CD4-positive, alpha-beta T cell treated with Interleukin-21 for 1 hour (primary cell): ENCODE measurements around the gene DUSP1.

Source experiments
- DNase-seq: peaks from one replicate; pipeline ENCODE4 v3.0.0-alpha.2; 2020

DUSP1 gene

DNA sequence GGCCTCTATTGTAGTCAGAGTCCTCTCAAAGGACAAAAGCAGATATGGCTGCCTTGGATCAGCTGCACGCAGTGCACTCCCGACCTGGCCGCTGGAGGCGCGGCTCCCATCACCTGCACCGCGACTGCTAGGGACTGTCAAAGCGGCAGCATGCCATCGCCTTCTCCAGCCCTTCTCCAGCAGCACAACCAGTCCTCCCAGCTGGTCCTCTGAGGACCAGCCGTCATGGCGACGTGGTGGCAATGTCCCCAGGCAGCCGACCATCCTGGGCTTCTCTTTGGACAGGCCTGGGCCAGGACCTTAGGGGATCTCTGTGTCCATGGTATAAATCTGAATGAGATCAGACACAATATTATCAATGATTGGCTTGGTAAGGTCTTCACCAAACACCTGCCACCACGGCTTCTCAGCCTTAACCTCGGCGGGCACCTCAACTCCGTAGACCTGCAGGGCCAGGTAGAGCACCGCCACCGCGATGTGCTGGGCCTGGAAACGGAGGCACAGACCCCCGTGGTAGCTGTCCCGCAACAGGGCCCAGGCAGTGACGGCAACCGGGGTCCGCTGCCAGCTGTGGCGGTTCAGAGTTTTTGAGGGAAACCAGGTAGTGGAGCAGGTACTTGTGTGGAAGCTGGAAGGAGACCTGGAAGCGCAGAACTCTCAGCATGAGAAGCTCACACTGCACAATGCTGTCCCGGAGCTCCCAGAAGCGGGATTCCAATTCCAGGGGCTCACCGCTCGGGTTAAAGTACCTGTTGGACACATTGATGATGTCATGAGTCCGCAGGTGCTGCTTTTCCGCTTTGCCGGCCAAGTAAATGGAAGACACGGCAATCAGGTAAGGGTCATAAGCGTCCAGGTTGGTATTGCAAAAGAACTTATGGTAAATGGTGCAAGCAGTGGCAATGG lies 8.5 kb downstream of the DUSP1 start:
- no peak for DNase-seq

GRCh38 chr5:172760959-172761358 lies 10.0 kb downstream of the DUSP1 start:
- no peak for DNase-seq

DNA sequence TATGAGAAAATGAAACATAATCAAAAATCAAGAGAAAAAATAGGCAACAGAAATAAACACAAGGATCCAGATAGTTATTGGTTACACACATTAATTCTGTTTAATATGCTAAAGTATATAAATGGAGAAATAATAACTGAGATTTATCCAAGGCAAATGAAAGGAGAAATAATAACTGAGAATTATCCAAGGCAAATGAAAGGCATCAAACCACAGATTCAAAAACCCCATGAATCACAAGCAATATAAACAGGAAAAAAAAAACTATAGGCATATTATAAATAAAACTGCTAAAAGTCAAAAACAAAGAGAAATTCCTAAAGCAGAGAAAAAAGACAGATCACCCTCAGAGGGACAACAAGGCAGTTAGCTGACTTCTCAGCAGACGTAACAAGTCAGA lies 10.9 kb downstream of the DUSP1 start:
- DNase-seq, result no peak

DNA sequence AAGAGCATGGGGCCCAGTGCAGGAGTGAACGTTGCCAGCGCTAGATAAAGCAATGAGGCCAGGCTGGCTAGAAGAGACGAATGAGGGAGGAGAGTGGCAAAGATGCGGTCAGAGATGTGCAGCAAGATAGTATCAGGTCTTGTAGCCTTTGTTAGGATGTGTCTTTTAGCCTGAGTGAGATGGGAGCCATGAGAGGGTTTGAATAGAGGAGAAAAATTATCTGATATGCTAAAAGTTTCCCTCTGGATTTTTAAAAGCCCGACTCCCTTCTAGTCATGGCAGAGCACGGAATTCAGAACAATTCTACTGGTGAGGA lies 12.2 kb downstream of the DUSP1 start:
- no peak for DNase-seq

- no peak for DNase-seq
Observed at GRCh38 chr5:172758077-172758833, 12.7 kb downstream of the DUSP1 start.

DNA sequence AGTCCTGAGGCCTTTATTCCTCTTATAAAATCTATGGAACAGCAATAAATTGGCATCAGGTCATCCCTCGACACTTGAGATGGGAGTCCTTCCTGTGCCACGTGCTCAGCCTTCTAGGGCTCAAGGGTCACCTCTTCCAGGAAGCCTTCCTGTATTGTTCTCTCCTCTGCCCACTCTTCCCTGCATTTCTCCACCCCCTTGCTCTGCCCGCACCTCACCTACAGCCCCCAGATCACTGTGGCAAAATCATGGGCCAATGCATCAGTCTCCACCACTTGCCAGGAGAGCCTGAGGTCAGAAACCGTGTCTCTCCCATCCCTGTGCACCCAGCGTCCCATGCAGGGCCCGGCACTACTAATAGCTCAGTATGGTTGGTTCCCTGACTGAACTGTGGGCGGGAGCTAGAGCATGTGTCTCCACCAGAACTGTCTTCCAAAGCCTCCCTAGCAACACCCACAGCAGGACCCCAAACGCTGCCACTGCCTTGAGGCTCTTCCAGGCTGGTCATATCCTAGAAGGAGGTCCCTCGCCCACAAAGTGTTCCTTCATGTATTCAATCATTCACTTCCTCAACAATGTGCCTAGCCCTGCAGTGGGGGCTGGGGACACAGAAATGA lies 13.5 kb downstream of the DUSP1 start:
- no peak for DNase-seq

DNA sequence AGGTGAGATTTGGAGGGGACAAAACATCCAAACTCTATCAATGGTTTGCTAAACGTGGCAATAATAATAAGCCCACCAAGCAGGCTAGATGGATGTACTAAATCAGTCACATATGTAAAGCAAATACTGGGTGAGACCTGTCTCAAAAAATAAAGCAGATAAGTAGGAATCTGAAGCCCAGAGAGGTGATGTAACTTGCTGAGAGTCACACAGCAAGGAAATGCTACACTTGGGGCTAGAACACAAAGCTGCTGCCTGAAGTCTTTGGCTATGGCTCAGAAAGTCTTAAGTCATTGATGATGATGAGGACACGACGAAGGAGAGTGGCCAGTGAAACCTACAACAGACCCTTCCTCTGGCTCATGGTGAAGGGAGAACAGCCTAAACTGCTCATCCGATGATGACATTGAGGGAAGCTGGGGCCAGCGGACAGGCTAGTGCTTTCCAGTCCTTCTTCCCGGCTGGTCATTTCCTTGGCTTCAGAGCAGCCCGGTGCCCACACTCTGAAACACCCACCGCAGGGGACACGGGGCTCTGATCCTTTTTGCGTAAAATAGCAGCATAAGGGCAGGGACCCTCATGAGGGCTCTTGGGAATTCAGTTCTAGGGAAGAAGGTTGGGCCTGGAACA lies 14.1 kb downstream of the DUSP1 start:
- no peak for DNase-seq

GRCh38 chr5:172754596-172755356 lies 16.2 kb downstream of the DUSP1 start:
- DNase-seq, result no peak

DNA sequence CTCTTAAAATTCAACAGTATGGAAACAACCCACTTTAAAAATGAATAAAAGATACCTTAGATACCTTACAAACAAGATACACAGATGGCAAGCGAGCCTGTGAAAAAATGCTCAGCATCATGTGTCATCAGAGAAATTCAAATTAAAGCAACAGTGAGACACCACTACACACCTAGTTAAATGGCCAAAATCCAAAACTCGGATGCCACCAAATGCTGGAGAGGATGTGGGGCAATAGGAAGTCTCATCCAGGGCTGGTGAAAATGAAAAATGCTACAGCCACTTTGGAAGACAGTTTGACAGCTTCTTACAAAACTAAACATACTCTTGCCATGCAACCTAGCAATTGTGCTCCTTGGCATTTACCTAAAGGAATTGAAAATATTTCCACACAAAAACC lies 17.9 kb downstream of the DUSP1 start:
- DNase-seq, result no peak

DNA sequence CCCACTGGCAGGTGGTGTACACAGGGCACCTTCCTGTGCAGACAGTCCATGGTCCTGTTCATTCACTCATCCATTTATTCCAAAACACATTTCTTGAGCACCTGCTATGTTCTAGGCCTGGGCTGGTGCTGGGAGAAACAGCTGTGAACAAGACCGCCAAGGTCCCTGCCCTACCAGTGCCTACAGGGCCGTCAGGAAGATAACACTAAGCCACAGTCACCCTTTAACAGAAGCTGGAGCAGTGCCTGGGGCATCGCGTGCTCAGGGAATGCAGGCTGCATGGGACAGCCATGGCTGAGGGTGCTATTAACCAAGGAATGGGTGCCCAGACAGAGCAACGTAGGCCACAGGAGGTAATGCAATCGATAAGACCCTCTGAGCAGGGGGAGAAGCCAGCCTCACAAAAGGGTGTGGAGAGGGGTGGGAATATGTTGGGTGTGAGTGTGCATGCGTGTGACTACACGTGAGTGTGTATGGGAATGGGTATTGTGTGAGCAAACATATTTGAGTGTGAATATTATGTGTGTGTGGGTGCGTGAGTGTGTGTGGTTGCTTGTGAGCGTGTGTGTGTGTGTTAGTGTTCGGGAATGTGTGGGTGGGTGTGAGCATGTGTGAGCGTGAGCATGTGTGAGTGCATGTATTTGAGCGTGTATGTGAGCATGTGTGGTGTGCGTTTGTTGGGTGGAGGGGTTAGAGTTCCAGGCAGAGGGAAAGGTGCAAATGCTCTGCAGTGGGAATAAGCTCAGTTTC lies 19.1 kb downstream of the DUSP1 start:
- DNase-seq, result no peak

- no peak for DNase-seq
Observed at GRCh38 chr5:172749881-172750633, 20.9 kb downstream of the DUSP1 start.

DNA sequence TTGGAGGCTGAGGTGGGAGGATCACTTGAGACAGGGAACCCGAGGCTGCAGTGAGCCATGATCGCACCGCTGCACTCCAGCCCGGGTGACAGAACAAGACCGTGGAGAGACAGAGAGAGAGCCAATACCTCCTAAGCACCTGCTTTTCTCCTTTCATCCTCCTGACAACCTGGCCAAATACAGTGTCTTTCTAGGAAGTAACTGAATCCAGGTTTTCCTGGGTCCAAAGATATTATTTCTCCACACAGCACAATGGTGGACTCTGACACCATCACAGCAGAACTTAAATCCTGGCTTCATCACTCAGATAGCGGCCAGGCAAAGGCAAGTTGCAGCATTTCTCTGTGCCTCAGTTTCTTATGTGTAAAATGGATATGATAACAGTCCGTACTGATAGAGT lies 21.9 kb downstream of the DUSP1 start:
- no peak for DNase-seq

GRCh38 chr5:172748341-172748843 lies 22.6 kb downstream of the DUSP1 start:
- no peak for DNase-seq

- DNase-seq, result no peak
Observed at GRCh38 chr5:172747471-172747870, 23.5 kb downstream of the DUSP1 start.

DNA sequence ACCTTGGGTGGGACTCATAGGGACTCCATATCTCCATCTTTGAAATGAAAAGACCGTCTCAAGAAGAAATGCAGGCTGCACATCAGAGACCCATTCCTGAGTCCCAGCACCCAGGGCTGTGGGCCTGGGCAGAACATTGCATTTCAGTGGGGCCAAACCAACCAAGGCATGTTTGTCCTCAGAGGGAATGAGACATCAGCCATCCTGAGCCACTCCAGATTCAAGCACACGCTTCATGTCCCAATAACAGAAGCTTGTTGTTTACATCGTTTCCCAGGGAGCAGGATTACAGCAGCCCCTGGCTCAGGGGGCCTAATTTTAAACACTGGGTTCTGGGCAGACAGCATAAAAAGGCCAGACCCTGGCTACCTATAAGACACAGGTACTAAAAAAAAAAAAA lies 24.3 kb downstream of the DUSP1 start:
- no peak for DNase-seq

GRCh38 chr5:172745838-172746237 lies 25.2 kb downstream of the DUSP1 start:
- no peak for DNase-seq

GRCh38 chr5:172745406-172745805 lies 25.6 kb downstream of the DUSP1 start:
- DNase-seq, result no peak

DNA sequence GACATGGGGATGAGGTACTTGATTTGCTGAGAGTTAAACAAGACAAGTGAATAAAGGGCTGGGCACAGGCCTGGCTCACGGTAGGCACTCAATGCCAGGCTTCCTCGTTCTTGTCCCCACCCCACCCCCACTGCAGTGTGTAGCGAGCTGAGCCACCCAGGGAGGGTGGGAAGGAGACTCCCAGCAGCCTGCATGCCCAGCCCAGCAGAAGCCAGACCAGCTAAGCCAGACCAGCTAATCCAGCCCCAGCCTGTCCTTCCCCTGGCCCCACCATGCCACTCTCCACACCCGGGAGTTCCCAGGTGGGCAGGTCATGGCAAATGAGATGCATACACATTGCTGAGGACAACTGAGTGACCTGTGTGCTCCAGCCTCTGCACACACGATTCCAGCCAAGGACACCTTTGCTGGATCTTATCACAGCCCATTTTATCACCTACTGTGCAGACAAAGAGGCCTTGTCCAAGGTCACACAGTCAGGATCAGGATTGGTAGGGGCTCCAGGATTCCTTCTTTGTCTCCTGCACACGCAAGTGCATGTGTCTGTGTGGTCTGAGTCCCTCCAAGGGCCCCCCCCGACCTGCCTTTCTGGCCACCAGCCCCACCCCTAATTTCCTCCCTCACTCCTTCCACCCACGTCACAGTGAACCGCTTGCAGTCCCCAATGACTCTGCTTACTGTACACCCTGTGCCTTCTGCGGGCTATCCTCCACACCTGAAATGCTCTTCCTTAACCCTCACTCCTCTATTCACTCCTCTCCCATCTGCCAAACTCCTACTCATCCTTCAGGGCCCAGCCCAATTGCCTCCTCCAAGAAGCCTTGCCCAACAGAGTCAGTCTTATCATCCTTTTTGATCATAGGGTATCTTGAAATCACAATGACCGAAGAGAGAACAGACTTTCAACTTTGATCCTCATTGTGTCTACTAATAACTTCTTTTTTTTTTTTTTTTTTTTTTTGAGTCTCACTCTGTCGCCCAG lies 26.6 kb downstream of the DUSP1 start:
- DNase-seq, result no peak

DNA sequence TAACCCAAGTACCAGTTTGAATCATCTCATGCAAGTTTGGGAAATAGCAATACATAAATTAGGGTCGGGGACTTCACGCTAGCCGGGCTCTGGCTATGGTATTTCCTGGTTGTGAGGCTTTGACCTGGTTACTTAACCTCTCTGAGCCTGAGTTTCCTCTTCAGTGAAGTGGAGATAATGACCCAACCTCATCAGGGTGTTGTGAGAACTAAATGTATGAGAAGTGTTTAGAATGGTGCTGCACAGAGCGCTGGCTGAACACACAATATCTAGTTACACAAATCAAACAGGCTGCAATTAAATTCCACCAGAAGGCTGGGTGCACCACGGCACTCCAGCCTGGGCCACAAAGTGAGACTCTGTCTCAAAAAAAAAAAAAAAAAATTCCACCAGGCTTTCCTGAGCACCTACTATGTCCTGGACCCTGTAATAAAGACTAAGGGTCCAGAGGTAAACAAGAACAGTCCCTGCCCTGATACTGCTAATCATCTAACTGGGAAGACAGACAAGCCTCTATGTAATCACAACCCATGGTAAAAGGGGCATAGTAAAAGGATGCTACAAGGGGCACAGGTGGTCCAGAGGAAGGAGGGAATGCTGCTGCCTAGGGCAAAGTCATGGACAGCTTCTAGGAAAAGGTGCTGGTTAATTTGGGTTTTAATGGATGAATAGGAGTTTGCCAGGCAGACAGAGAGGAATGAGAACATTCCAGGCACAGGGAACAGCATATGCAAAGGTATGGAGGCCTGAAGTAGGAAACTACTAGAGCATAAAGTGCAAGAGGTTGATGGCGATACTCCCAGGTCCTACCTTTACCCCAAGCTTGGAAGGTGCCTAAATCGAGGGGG lies 27.7 kb downstream of the DUSP1 start:
- no peak for DNase-seq
